HUES6 (cell line): ENCODE results near the gene MACROD2.

Experiments
- H3K27ac ChIP-seq: 2 replicates; pipeline ENCODE4 v1.7.0; 2013; ENCODE audit warnings: low read depth, mild to moderate bottlenecking, low read length, inconsistent platforms
- H3K27me3 ChIP-seq: 2 replicates; pipeline ENCODE4 v1.6.1; 2013; ENCODE audit warnings: low read length; ENCODE audit not compliant: control insufficient read depth, insufficient read depth
- H3K36me3 ChIP-seq: 2 replicates; pipeline ENCODE4 v1.6.1; 2013; ENCODE audit warnings: low read length; ENCODE audit not compliant: control insufficient read depth, insufficient read depth
- H3K4me1 ChIP-seq: 2 replicates; pipeline ENCODE4 v1.6.1; 2013; ENCODE audit warnings: low read length; ENCODE audit not compliant: control insufficient read depth, insufficient read depth
- H3K4me3 ChIP-seq: 2 replicates; pipeline ENCODE4 v1.5.1; 2013; ENCODE audit warnings: low read depth, low read length
- H3K9ac ChIP-seq: one replicate; pipeline ENCODE4 v1.6.1; 2013; ENCODE audit warnings: mild to moderate bottlenecking, low read length
- H3K9me3 ChIP-seq: 2 replicates; pipeline ENCODE4 v1.6.1; 2013; ENCODE audit warnings: low read depth, low read length; ENCODE audit not compliant: control insufficient read depth, insufficient read depth

MACROD2 gene

GRCh38 chr20:14355791-14356190 lies 360.5 kb downstream of the MACROD2 start:
- Histone ChIP-seq H3K4me3 (no peak overlapping the region), H3K9ac (no peak overlapping the region), H3K27ac (no peak overlapping the region), H3K36me3 (no peaks in the 10 kb centered on the region), H3K9me3 (no peaks in the 10 kb centered on the region), H3K27me3 (no peaks in the 10 kb centered on the region), H3K4me1 (no peaks in the 10 kb centered on the region)

GRCh38 chr20:14360416-14360815 lies 365.1 kb downstream of the MACROD2 start:
- Histone ChIP-seq H3K4me1 (no peaks in the 10 kb centered on the region), H3K9me3 (no peaks in the 10 kb centered on the region), H3K4me3 (no peak overlapping the region), H3K36me3 (no peaks in the 10 kb centered on the region), H3K27me3 (no peaks in the 10 kb centered on the region), H3K9ac (no peak overlapping the region), H3K27ac (no peak overlapping the region)

GRCh38 chr20:14361509-14362345 lies 366.4 kb downstream of the MACROD2 start:
- no peaks in the 10 kb centered on the region for H3K4me1 ChIP-seq
- no peak overlapping the region for H3K27ac ChIP-seq
- H3K36me3 ChIP-seq, result no peaks in the 10 kb centered on the region
- H3K27me3 ChIP-seq, result no peaks in the 10 kb centered on the region
- H3K9ac ChIP-seq, result no peak overlapping the region
- peaks cover 5% of the 10 kb centered on the region; the same call in 1 of the 2 replicates for H3K9me3 ChIP-seq
- no peak overlapping the region for H3K4me3 ChIP-seq

- H3K4me1 ChIP-seq, result peaks cover 13% of the 10 kb centered on the region
- H3K27ac ChIP-seq, result no peak overlapping the region
- H3K4me3 ChIP-seq, result no peak overlapping the region
- H3K9me3 ChIP-seq, result no peaks in the 10 kb centered on the region
- H3K27me3 ChIP-seq, result no peaks in the 10 kb centered on the region
- H3K36me3 ChIP-seq, result no peaks in the 10 kb centered on the region
- no peak overlapping the region for H3K9ac ChIP-seq
Measured at GRCh38 chr20:14374196-14374595, 378.9 kb downstream of the MACROD2 start.

GRCh38 chr20:14375416-14375985 lies 380.2 kb downstream of the MACROD2 start:
- no peak overlapping the region for H3K4me3 ChIP-seq
- no peak overlapping the region for H3K9ac ChIP-seq
- H3K36me3 ChIP-seq, result no peaks in the 10 kb centered on the region
- H3K9me3 ChIP-seq, result no peaks in the 10 kb centered on the region
- H3K4me1 ChIP-seq, result peaks cover 10% of the 10 kb centered on the region
- no peaks in the 10 kb centered on the region for H3K27me3 ChIP-seq
- H3K27ac ChIP-seq, result no peak overlapping the region

- no peaks in the 10 kb centered on the region for H3K9me3 ChIP-seq
- H3K4me3 ChIP-seq, result no peak overlapping the region
- H3K9ac ChIP-seq, result no peak overlapping the region
- H3K27me3 ChIP-seq, result no peaks in the 10 kb centered on the region
- no peaks in the 10 kb centered on the region for H3K36me3 ChIP-seq
- no peak overlapping the region for H3K27ac ChIP-seq
- H3K4me1 ChIP-seq, result peaks cover 10% of the 10 kb centered on the region
Measured at GRCh38 chr20:14378326-14378725, 383.0 kb downstream of the MACROD2 start.

GRCh38 chr20:14383335-14383734 lies 388.0 kb downstream of the MACROD2 start:
- Histone ChIP-seq H3K9ac (no peak overlapping the region), H3K4me1 (peaks cover 3% of the 10 kb centered on the region; the same call in 1 of the 2 replicates), H3K27me3 (no peaks in the 10 kb centered on the region), H3K4me3 (no peak overlapping the region), H3K9me3 (peaks cover 9% of the 10 kb centered on the region), H3K27ac (no peak overlapping the region), H3K36me3 (no peaks in the 10 kb centered on the region)

- H3K36me3 ChIP-seq, result no peaks in the 10 kb centered on the region
- peaks cover 9% of the 10 kb centered on the region for H3K9me3 ChIP-seq
- no peak overlapping the region for H3K9ac ChIP-seq
- H3K4me1 ChIP-seq, result peaks cover 3% of the 10 kb centered on the region; the same call in 1 of the 2 replicates
- H3K4me3 ChIP-seq, result no peak overlapping the region
- no peaks in the 10 kb centered on the region for H3K27me3 ChIP-seq
- no peak overlapping the region for H3K27ac ChIP-seq
Measured at GRCh38 chr20:14384416-14385175, 389.3 kb downstream of the MACROD2 start.

- Histone ChIP-seq H3K4me1 (peaks cover 3% of the 10 kb centered on the region; the same call in 1 of the 2 replicates), H3K9me3 (peaks cover 9% of the 10 kb centered on the region), H3K27ac (no peak overlapping the region), H3K36me3 (no peaks in the 10 kb centered on the region), H3K27me3 (no peaks in the 10 kb centered on the region), H3K4me3 (no peak overlapping the region), H3K9ac (no peak overlapping the region)
Measured at GRCh38 chr20:14385176-14385740, 389.9 kb downstream of the MACROD2 start.

GRCh38 chr20:14386726-14387125 lies 391.4 kb downstream of the MACROD2 start:
- Histone ChIP-seq H3K4me3 (no peak overlapping the region), H3K9ac (no peak overlapping the region), H3K36me3 (no peaks in the 10 kb centered on the region), H3K27ac (no peak overlapping the region), H3K9me3 (peaks cover 9% of the 10 kb centered on the region), H3K27me3 (no peaks in the 10 kb centered on the region), H3K4me1 (peaks cover 3% of the 10 kb centered on the region; the same call in 1 of the 2 replicates)
